GM12878 (cell line): Measurements from ENCODE around the gene CADM2. TPM values are rescaled to one million over a fixed set of nuclear protein-coding genes. Genes with fewer than 3 reads are reported as not detected.

Experiments used
- ATAC-seq: fragments of 200-7000 bp; cut with Tn5 transposase; 3 replicates; pipeline ENCODE4 v1.9.1; 2020; ENCODE audit warnings: mild to moderate bottlenecking, moderate library complexity
- BruUV-seq: library from RNA; stranded (reverse); fragments of 400-500 nt; replicated peaks from 2 replicates; lab custom pipeline; 2021; lab: Mats Ljungman, UMichigan
- CTCF ChIA-PET: fragments of 300-600 bp; sonication (Branson Sonifier 250); formaldehyde crosslinking; extraction: SDS; loops from one replicate; lab custom pipeline; 2021; ENCODE audit warnings: inconsistent platforms; lab: Yijun Ruan, JAX
- POLR2A ChIA-PET: fragments of 350-600 bp; formaldehyde crosslinking; extraction: SDS; loops from one replicate; lab custom pipeline; 2021; ENCODE audit warnings: inconsistent platforms; lab: Charles Lee
- RAD21 ChIA-PET: fragments of 300-600 bp; sonication (Branson Sonifier 250); formaldehyde crosslinking; loops from one replicate; lab custom pipeline; 2023; ENCODE audit warnings: antibody characterized with exemption; ENCODE audit not compliant: unreplicated experiment; lab: Charles Lee
- SMC1A ChIA-PET: fragments of 300-600 bp; sonication (Branson Sonifier 250); formaldehyde crosslinking; loops from one replicate; lab custom pipeline; 2023; ENCODE audit not compliant: unreplicated experiment, uncharacterized antibody; lab: Charles Lee
- DNase-seq: peaks from one replicate; pipeline ENCODE4 v3.0.0-alpha.2; 2011; ENCODE audit warnings: low read depth, low spot score
- FAIRE-seq: peaks from 3 replicates; lab custom pipeline; 2011; peaks lifted over from hg19 to GRCh38; lab: Jason Lieb, UNC
- H2AFZ ChIP-seq: 2 replicates; pipeline ENCODE4 v1.6.0; 2011; ENCODE audit warnings: low read depth, low read length, control low read depth; ENCODE audit not compliant: control insufficient read depth
- H3K27ac ChIP-seq: 2 replicates; pipeline ENCODE4 v1.5.1; 2011; ENCODE audit warnings: control low read depth; ENCODE audit not compliant: control insufficient read depth, insufficient read depth
- H3K27me3 ChIP-seq, 2 experiments: replicated peaks in 1 of 2; 2 replicates each; pipeline versions ENCODE4 v1.6.0 to v1.6.1; 2011; ENCODE audit warnings: low read length in 1 of 2; ENCODE audit not compliant: control insufficient read depth in 2 of 2, insufficient read depth in 2 of 2
- H3K36me3 ChIP-seq, 2 experiments: 2 replicates each; pipeline ENCODE4 v1.5.1; 2011; ENCODE audit warnings: low read length in 1 of 2; ENCODE audit not compliant: control insufficient read depth in 2 of 2, insufficient read depth in 2 of 2
- H3K4me1 ChIP-seq: 2 replicates; pipeline ENCODE4 v1.6.1; 2011; ENCODE audit warnings: mild to moderate bottlenecking, low read length, moderate library complexity, mixed read lengths; ENCODE audit not compliant: control insufficient read depth, insufficient read depth
- H3K4me2 ChIP-seq: 2 replicates; pipeline ENCODE4 v1.6.0; 2011; ENCODE audit warnings: control low read depth; ENCODE audit not compliant: control insufficient read depth, insufficient read depth
- H3K4me3 ChIP-seq: fragments of 200-600 bp; sonication (generic); 2 replicates; pipeline ENCODE4 v1.5.1; 2016
- H3K79me2 ChIP-seq: 2 replicates; pipeline ENCODE4 v1.6.0; 2011; ENCODE audit warnings: low read length; ENCODE audit not compliant: control insufficient read depth, insufficient read depth
- H3K9ac ChIP-seq: 2 replicates; pipeline ENCODE4 v1.8.0; 2011; ENCODE audit warnings: low read length, control low read depth, mixed read lengths; ENCODE audit not compliant: control insufficient read depth, insufficient read depth
- H3K9me3 ChIP-seq: replicated peaks from 3 replicates; pipeline ENCODE4 v1.5.1; 2011; ENCODE audit warnings: mild to moderate bottlenecking, low read length; ENCODE audit not compliant: control insufficient read depth, insufficient read depth
- H4K20me1 ChIP-seq: 2 replicates; pipeline ENCODE4 v1.6.0; 2011; ENCODE audit not compliant: control insufficient read depth, insufficient read depth
- ATF7 ChIP-seq: fragments of 450-650 bp; IDR thresholded peaks from 2 replicates; pipeline ENCODE4 v1.6.1; 2016; ENCODE audit warnings: low read depth, mild to moderate bottlenecking
- CHD4 ChIP-seq: fragments of 200-600 bp; sonication (generic); IDR thresholded peaks from 2 replicates; pipeline ENCODE4 v1.6.1; 2016; ENCODE audit warnings: mild to moderate bottlenecking
- CREB1 ChIP-seq: IDR thresholded peaks from 2 replicates; pipeline ENCODE4 v1.6.1; 2012; ENCODE audit warnings: low read depth, mild to moderate bottlenecking, inconsistent platforms
- FOS ChIP-seq: IDR thresholded peaks from 3 replicates; pipeline ENCODE4 v1.6.1; 2011; ENCODE audit warnings: borderline replicate concordance; ENCODE audit not compliant: insufficient read length; ENCODE audit errors: extremely low read depth
- LARP7 ChIP-seq: fragments of 450-650 bp; IDR thresholded peaks from 2 replicates; pipeline ENCODE4 v1.6.1; 2017; ENCODE audit warnings: mild to moderate bottlenecking
- PBX3 ChIP-seq: IDR thresholded peaks from 2 replicates; pipeline ENCODE4 v1.6.1; 2011; ENCODE audit warnings: mild to moderate bottlenecking, low read depth, low read length, moderate library complexity; ENCODE audit not compliant: insufficient replicate concordance
- USF1 ChIP-seq: IDR thresholded peaks from 2 replicates; pipeline ENCODE4 v1.6.1; 2011; ENCODE audit warnings: borderline replicate concordance, low read depth, mild to moderate bottlenecking, moderate library complexity, mixed read lengths, low read length; ENCODE audit not compliant: insufficient read depth; ENCODE audit errors: extremely low read length
- WGBS: methylation state at CpG from one replicate; pipeline ENCODE4 v1.1.6; 2016; ENCODE audit warnings: low lambda C conversion rate; ENCODE audit not compliant: insufficient replicate concordance, insufficient coverage; ENCODE audit errors: missing lambda C conversion rate; 5-methylcytosine and 5-hydroxymethylcytosine counted together
- in situ Hi-C: fragments of 300-500 bp; cut with MboI; formaldehyde crosslinking; loops from 9 replicates; pipeline ENCODE4 v1.14.3; 2018; ENCODE audit warnings: mixed read lengths
- intact Hi-C: fragments of 100-400 bp; cut with micrococcal nuclease; formaldehyde crosslinking; loops from one replicate; pipeline ENCODE4 v1.14.2; 2022; ENCODE audit not compliant: unreplicated experiment
- polyA plus RNA-seq, 11 experiments: library from polyadenylated mRNA; depleted of rRNA in 4 of 11; unstranded in 6 of 11; stranded (reverse) in 5 of 11; fragments of >200 nt; fragmentation: Nextera tagmentation in 4 of 11; fragmentation: Illumina TruSeq in 1 of 11; extraction: Ambion mirVana in 4 of 11; extraction: Trizol in 1 of 11; gene quantifications; 1 replicate in 1 of 11; 2 replicates in 10 of 11; pipeline versions ENCODE4 v1.2.1 to v1.2.3, GENCODE V29; 2011 to 2016; ENCODE audit warnings: inconsistent platforms in 2 of 11, missing spikeins in 2 of 11, low read depth in 1 of 11
- total RNA-seq, 4 experiments: library from RNA; depleted of rRNA in 3 of 4; stranded (reverse); fragments of >200 nt in 3 of 4; fragmentation: Illumina TruSeq in 1 of 4; extraction: Trizol in 1 of 4; gene quantifications; 2 replicates each; pipeline versions ENCODE4 v1.2.1 to v1.2.3, GENCODE V29; 2013 to 2021
- TF ChIP-seq, protein P1 (sequence below), 3 experiments: IDR thresholded peaks in 2 of 3; conservative IDR thresholded peaks in 1 of 3; 2 replicates each; pipeline ENCODE4 v1.5.1; 2011; ENCODE audit warnings: low read depth in 3 of 3, low read length in 3 of 3, mild to moderate bottlenecking in 3 of 3, control low read depth in 2 of 3, moderate library complexity in 2 of 3, inconsistent platforms in 1 of 3, mixed read lengths in 1 of 3; ENCODE audit not compliant: control insufficient read depth in 2 of 3, insufficient read depth in 1 of 3; ENCODE audit errors: extremely low read depth in 1 of 3
- TF ChIP-seq, protein P2 (sequence below): fragments of 450-650 bp; conservative IDR thresholded peaks from 2 replicates; pipeline ENCODE4 v1.6.1; 2017; ENCODE audit warnings: mild to moderate bottlenecking, moderate library complexity

The CADM2 gene
- total and polyA plus RNA-seq, 10 of the 15 experiments (the other 5 are each of a cell fraction or from before 2014, with no cell fraction given), result 0.13 TPM; not detected in 9

- TF ChIP-seq USF1, result no peak
- no peak for TF ChIP-seq PBX3
- TF ChIP-seq, protein P1, sequence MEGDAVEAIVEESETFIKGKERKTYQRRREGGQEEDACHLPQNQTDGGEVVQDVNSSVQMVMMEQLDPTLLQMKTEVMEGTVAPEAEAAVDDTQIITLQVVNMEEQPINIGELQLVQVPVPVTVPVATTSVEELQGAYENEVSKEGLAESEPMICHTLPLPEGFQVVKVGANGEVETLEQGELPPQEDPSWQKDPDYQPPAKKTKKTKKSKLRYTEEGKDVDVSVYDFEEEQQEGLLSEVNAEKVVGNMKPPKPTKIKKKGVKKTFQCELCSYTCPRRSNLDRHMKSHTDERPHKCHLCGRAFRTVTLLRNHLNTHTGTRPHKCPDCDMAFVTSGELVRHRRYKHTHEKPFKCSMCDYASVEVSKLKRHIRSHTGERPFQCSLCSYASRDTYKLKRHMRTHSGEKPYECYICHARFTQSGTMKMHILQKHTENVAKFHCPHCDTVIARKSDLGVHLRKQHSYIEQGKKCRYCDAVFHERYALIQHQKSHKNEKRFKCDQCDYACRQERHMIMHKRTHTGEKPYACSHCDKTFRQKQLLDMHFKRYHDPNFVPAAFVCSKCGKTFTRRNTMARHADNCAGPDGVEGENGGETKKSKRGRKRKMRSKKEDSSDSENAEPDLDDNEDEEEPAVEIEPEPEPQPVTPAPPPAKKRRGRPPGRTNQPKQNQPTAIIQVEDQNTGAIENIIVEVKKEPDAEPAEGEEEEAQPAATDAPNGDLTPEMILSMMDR (IDR thresholded peaks at IDR 0.05 in 2 of 3, conservative IDR thresholded peaks at IDR 0.05 in 1 of 3; ENCODE audit: control insufficient read depth in 2 of 3, extremely low read depth in 1 of 3, insufficient read depth in 1 of 3, low read depth in 3 of 3, low read length in 3 of 3), result no peak
- no peak for TF ChIP-seq LARP7
- TF ChIP-seq, all 136 proteins: peak for 0
These were observed 45.4 kb downstream of the CADM2 start (continued) for GRCh38 chr3:85004147-85004546.

DNA sequence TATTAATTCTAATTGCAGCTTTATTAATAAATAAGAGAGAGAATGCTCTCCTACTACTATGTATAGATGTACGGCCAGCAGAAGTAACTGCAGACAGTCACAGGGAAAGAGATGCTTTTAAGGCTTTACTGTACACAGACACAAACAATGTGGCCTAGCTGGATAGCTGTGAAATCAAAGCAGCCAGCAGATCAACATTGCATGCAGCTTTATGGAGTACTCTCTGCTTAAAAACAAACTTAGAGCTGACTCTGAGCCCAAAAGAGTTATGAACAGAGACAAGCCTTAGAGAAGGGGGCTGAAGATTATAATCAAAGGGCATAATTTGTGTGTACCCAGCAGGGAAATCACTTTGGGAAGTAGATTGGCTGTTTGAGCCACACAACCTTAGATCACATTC, 47.2 kb downstream of the CADM2 start:
- SMC1A ChIA-PET, result no interaction called here
- POLR2A ChIA-PET, result no interaction called here
- DNase-seq (no peak), ATAC-seq (no peak), FAIRE-seq (no peak)
- no peaks in the 10 kb centered on the region for H3K9me3 ChIP-seq
- H3K9ac ChIP-seq, result no peak overlapping the region
- RAD21 ChIA-PET, result no interaction called here
- CTCF ChIA-PET, result no interaction called here
- H2AFZ ChIP-seq, result no peak overlapping the region
- in situ Hi-C loops, result no loop called here
- no peaks in the 10 kb centered on the region for H3K4me1 ChIP-seq
- intact Hi-C loops, result no loop called here
- H4K20me1 ChIP-seq, result no peaks in the 10 kb centered on the region
- no peaks in the 10 kb centered on the region for H3K79me2 ChIP-seq
- TF ChIP-seq CHD4, result no peak
- TF ChIP-seq CREB1, result no peak
- TF ChIP-seq ATF7, result no peak
- TF ChIP-seq, protein P2, sequence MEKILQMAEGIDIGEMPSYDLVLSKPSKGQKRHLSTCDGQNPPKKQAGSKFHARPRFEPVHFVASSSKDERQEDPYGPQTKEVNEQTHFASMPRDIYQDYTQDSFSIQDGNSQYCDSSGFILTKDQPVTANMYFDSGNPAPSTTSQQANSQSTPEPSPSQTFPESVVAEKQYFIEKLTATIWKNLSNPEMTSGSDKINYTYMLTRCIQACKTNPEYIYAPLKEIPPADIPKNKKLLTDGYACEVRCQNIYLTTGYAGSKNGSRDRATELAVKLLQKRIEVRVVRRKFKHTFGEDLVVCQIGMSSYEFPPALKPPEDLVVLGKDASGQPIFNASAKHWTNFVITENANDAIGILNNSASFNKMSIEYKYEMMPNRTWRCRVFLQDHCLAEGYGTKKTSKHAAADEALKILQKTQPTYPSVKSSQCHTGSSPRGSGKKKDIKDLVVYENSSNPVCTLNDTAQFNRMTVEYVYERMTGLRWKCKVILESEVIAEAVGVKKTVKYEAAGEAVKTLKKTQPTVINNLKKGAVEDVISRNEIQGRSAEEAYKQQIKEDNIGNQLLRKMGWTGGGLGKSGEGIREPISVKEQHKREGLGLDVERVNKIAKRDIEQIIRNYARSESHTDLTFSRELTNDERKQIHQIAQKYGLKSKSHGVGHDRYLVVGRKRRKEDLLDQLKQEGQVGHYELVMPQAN, result no peak
- TF ChIP-seq, protein P1 (IDR thresholded peaks at IDR 0.05 in 2 of 3, conservative IDR thresholded peaks at IDR 0.05 in 1 of 3; ENCODE audit: control insufficient read depth in 2 of 3, extremely low read depth in 1 of 3, insufficient read depth in 1 of 3, low read depth in 3 of 3, low read length in 3 of 3), result no peak
- no peak for TF ChIP-seq FOS
- H3K27ac ChIP-seq, result no peak overlapping the region
- 20% methylated on average over 1 of the region's 1 CpG for WGBS
- no peaks in the 10 kb centered on the region for H3K27me3 ChIP-seq
- BruUV-seq, result no TSS peak
- no peak overlapping the region for H3K4me3 ChIP-seq
- H3K4me2 ChIP-seq, result no peak overlapping the region
- H3K36me3 ChIP-seq, result no peaks in the 10 kb centered on the region
